ENCODE measurements around the gene RPS6KA2.

- TF ChIP-seq EZH2 (IDR thresholded peaks at IDR 0.05): no peak
- TF ChIP-seq POLR2AphosphoS5 (IDR thresholded peaks at IDR 0.05; ENCODE audit: borderline replicate concordance, low read depth, low read length): no peak
- no peak for TF ChIP-seq FOXP2 (optimal IDR thresholded peaks at IDR 0.05; ENCODE audit: control extremely low read depth, extremely low read length, insufficient read depth)
Observed at GRCh38 chr6:166525567-166525966, 101.5 kb downstream of the RPS6KA2 start.

Measured in SK-N-MC (cell line).